Medulla oblongata (tissue), 1 donor: Measurements from ENCODE around the gene ABI2.
"Not testable (repeated sequence)": the region's sequence is repeated elsewhere in the genome, so short reads cannot be mapped to it uniquely, and the experiment has no call there.

Experiments
- DNase-seq: peaks from one replicate; pipeline ENCODE4 v3.0.0-alpha.2; 2015; ENCODE audit errors: extremely low spot score

ABI2 gene

GRCh38 chr2:203359450-203359849, 31.3 kb downstream of the ABI2 start:
- no peak for DNase-seq

GRCh38 chr2:203360833-203361430, 32.7 kb downstream of the ABI2 start:
- DNase-seq: no peak

- no peak for DNase-seq
These were observed 33.3 kb downstream of the ABI2 start for GRCh38 chr2:203361495-203361894.

- DNase-seq: peak; percentile 37
These were observed 33.7 kb downstream of the ABI2 start for GRCh38 chr2:203361922-203362321.

- no peak for DNase-seq
These were observed 38.7 kb downstream of the ABI2 start for GRCh38 chr2:203366639-203367466.

- DNase-seq: not testable (repeated sequence)
These were observed 44.5 kb downstream of the ABI2 start for GRCh38 chr2:203372706-203373105.

GRCh38 chr2:203376173-203376572, 48.0 kb downstream of the ABI2 start:
- no peak for DNase-seq

- no peak for DNase-seq
These were observed 51.0 kb downstream of the ABI2 start for GRCh38 chr2:203379156-203379555.

- no peak for DNase-seq
These were observed 54.8 kb downstream of the ABI2 start for GRCh38 chr2:203383038-203383437.

- DNase-seq: not testable (repeated sequence)
These were observed 60.0 kb downstream of the ABI2 start for GRCh38 chr2:203388153-203388552.

GRCh38 chr2:203394519-203395227, 66.5 kb downstream of the ABI2 start:
- DNase-seq: no peak

GRCh38 chr2:203395858-203396257, 67.7 kb downstream of the ABI2 start:
- DNase-seq: no peak

GRCh38 chr2:203396667-203397066, 68.5 kb downstream of the ABI2 start:
- DNase-seq: no peak

GRCh38 chr2:203399031-203399430, 70.8 kb downstream of the ABI2 start:
- no peak for DNase-seq

GRCh38 chr2:203400805-203401585, 72.8 kb downstream of the ABI2 start:
- DNase-seq: no peak

GRCh38 chr2:203404996-203405395, 76.8 kb downstream of the ABI2 start:
- DNase-seq: no peak

- no peak for DNase-seq
These were observed 79.3 kb downstream of the ABI2 start for GRCh38 chr2:203407496-203407895.

GRCh38 chr2:203412546-203413331, 84.5 kb downstream of the ABI2 start:
- no peak for DNase-seq

- no peak for DNase-seq
These were observed 85.6 kb downstream of the ABI2 start for GRCh38 chr2:203413796-203414195.

GRCh38 chr2:203418271-203418670, 90.1 kb downstream of the ABI2 start:
- DNase-seq: no peak

- DNase-seq: no peak
These were observed 98.9 kb downstream of the ABI2 start for GRCh38 chr2:203427061-203427460.
